Left ventricle myocardium superior (tissue), 1 donor: ENCODE data around the gene DCC. TPM values are rescaled to one million over a fixed set of nuclear protein-coding genes. Genes with fewer than 3 reads are reported as not detected.

Experiments used
- ATAC-seq: fragments of 200-7000 bp; cut with Tn5 transposase; one replicate; pipeline ENCODE4 v1.9.1; 2020; ENCODE audit warnings: mild to moderate bottlenecking, moderate library complexity
- DNase-seq: peaks from one replicate; pipeline ENCODE4 v3.0.0-alpha.2; 2020
- intact Hi-C: fragments of 100-400 bp; cut with micrococcal nuclease; formaldehyde crosslinking; loops from one replicate; pipeline ENCODE4 v1.11.0; 2022
- total RNA-seq: library from RNA; stranded (reverse); fragmentation: NEBNext Ultra II Directional; extraction: Animal tissue kit (Norgen Biotek cat#: 25700); gene quantifications from one replicate; pipeline ENCODE4 v1.2.1, GENCODE V29; 2021
- donor health status: DM: no; HTN: yes; CAD: no; lungs with severe emphysema.

The DCC gene
- total RNA-seq, 1 donor from 2014 or later, result not detected

DNA sequence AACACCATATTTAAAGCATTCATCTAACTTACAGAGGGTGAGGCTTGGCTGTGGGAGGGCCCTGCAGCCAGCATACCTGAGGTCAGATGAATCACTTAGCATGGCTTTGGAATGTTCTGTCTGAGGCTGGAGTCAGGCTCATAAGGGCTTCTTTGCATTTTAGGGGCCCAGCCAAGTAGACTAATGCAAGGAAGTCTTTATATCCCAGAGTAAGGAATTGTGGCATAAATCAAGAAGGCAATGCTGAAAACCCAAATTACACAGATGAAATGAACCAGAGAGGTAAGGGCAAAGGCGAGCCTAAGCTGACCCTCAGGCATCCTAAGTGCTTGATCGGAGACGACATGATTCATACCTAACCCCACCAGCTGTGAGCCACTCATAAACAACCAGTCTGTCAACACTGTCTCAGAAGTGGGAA, 383.6 kb downstream of the DCC start:
- intact Hi-C loops, result no loop called here

GRCh38 chr18:52730972-52731619, 391.1 kb downstream of the DCC start:
- intact Hi-C loops, result no loop called here

More for the DNA sequence above, 383.6 kb downstream of the DCC start:
- no peak for DNase-seq
- ATAC-seq, result no peak

GRCh38 chr18:52738946-52739345, 398.9 kb downstream of the DCC start:
- no peak for DNase-seq
- intact Hi-C loops, result no loop called here
- no peak for ATAC-seq

More at GRCh38 chr18:52730972-52731619, 391.1 kb downstream of the DCC start:
- DNase-seq, result no peak
- ATAC-seq, result no peak

DNA sequence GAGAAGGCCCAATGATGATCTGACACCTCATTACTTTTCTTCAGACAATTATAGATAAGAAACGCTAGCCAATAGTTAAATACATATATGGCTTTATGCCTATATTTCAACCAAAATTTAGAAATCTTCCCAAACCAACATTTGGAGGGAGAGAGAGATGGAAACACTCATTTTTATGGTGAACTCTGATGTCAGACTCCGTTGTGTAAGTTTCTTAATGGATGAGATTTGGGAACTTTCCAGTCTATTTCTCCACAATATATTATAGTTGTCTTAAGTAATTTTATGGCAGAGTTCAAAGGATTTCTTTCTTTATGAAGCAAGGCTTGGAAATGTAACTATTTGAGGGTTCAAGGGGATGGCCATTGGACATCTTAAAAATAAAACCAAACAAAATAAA, 407.0 kb downstream of the DCC start:
- intact Hi-C loops, result no loop called here
- no peak for ATAC-seq
- no peak for DNase-seq

DNA sequence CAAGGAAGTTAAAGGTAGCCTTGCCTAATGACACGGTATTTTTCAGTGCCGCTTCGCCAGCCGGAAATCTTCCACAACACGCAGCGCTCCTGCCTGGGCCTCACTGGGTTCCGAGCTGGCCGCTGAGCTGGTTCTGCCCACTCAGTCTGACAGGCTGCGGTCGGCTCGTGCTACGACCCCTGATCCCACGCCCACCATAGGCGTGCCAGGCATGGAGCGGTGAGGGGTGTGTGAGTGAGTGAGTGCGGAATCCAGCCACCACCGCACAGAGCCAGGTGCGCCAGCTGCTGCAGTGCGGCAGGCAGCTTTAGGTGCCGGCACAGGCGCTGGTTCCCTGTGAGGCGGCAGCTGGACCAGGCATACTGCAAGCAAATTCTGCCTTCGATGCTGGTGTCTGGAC, 407.9 kb downstream of the DCC start:
- ATAC-seq (no peak), DNase-seq (no peak)
- intact Hi-C loops, result no loop called here

DNA sequence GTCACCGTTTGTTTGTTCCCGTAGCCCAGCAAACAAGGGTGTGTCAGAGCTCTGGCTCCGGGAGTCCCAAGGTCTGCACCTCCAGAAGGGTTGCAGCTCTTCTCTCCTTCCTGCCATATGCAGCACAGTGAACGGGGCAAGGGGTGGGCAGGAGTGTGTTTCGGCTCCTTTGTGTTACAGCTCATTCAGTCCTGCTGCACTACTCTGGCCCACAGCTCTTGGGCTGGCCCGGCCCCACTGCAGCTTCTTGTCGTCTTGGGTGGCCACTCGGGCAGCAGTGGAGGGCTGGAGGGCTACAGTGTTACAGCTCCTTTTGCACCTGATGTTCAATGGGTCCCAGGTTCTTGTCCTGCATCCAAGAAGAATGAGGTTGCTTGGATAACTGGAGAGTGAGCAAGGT, 408.3 kb downstream of the DCC start:
- intact Hi-C loops, result no loop called here
- DNase-seq (no peak), ATAC-seq (no peak)

DNA sequence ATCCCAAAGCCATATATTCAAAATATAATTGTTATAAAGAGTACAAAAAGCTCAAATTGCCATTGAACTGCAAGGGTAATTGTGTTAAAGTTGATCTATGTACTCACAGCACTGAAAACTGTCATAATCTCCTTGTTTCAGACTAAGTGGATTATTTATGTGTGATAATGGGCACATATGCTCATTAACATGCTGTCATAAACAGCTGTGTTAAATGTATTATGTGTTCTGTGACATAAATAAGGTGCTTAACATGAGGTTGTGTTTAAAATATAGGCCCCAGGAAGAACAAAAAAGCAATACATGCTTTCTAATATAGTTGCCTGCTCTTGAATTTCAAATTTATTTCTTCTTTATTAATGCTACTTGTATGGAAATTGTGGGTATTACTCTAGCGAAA, 409.5 kb downstream of the DCC start:
- no peak for ATAC-seq
- no peak for DNase-seq
- intact Hi-C loops, result no loop called here

DNA sequence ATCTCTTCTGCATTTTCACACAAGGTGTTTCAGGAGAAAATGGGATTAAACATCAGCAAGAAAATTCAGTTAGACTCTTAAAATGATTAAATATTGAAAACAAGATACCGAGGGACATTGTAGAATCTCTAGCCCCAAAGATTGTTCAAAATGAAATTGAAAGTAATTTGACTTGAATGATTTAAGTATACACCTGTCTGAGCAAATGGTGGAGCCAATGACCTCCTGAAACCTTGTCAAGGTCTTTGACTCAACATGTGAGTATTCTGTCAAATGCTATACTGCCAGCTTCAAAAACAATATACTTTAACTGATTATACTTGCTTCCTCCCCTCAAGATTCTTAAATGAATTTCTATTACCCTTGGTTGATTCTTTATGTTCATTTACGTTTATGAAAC, 411.0 kb downstream of the DCC start:
- ATAC-seq (no peak), DNase-seq (no peak)
- intact Hi-C loops, result no loop called here

DNA sequence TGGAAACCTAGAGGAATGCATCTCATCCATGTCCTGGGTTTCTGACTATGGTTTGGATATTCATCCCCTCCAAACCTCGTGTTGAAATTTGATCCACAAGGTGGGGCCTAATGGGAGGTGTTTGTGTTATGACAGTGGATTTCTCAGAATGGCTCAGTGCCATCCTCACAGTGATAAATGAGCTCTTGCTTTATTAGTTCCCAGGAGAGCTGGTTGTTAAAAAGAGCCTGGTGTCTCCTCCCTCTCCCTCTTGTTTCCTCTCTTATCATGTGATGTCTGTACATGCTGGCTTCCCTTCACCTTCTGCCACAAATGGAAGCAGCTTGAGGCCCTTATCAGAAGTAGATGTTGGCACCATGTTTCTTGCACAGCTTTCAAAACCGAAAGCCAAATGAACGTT, 424.3 kb downstream of the DCC start:
- DNase-seq, result no peak
- no peak for ATAC-seq
- intact Hi-C loops, result no loop called here

DNA sequence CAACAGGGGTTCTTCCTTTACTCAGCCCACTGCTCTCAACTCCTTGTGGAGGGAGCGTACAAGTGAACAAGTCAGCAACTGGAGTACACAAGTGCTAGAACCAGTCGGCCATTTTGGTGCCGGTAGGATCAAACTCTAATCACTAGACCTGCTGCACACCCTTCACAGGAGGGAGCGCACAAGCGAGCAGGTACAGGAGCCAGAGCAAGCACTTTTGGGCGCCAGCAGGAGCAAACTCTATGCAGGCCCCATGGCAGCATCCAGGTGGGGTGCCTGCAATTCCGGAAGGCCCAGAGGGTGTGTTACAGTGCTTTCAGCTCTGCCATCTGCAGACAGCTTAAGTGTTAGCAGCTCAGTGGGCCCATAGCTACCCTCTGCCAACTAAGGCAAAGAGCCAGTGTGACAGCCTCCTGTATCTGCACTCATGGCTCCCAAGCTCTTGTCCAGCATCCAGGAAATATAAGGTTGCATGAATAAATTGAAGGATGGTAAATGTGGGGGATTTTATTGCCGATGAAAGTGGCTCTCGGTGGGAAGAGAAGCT, 426.1 kb downstream of the DCC start:
- DNase-seq (no peak), ATAC-seq (no peak)
- intact Hi-C loops, result no loop called here

GRCh38 chr18:52781113-52781512, 441.1 kb downstream of the DCC start:
- intact Hi-C loops, result no loop called here
- ATAC-seq (no peak), DNase-seq (no peak)

GRCh38 chr18:52791321-52791720, 451.3 kb downstream of the DCC start:
- intact Hi-C loops, result no loop called here

DNA sequence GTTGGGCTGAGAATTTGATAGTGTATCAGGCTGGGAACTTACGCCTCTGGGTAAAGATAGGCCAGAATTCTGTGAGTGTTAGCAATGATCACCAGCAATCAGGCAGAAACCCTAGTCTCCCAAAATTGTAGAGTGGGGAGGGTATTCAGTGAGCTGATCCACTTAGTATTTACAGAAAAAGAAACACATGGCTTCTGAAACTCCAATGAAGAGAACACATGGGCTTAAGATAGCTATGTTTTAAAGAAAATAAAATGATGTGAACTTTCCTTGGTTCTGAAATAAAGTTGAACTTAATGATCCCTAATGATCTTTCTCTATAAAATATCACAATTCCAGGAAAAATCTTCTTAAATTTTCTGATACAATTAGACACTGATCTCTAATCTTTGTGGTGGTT, 472.8 kb downstream of the DCC start:
- DNase-seq (no peak), ATAC-seq (no peak)
- intact Hi-C loops, result no loop called here

More at GRCh38 chr18:52791321-52791720, 451.3 kb downstream of the DCC start:
- DNase-seq (no peak), ATAC-seq (no peak)

GRCh38 chr18:52813635-52814416, 473.8 kb downstream of the DCC start:
- DNase-seq (no peak), ATAC-seq (no peak)
- intact Hi-C loops, result no loop called here

GRCh38 chr18:52815651-52816050, 475.7 kb downstream of the DCC start:
- intact Hi-C loops, result no loop called here
- ATAC-seq, result no peak

DNA sequence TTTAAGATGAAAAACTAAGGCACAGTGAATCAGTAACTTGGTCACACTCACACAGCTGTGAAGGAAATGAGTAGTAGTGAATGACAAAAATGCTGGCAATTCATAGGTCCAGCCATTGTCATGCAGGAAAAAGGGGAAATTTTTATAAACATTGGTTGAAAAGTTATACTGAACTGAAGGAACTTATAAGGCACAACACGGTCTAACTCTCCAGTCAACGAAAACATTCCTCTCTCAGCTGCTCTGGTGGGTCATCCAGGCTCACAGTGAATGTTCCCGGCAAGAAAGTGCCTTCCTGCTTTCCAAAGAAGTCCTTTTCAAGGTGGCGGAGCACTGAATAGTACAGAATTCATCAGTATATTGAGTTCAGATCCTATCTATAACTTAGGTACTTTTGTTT, 476.1 kb downstream of the DCC start:
- intact Hi-C loops, result no loop called here
- no peak for DNase-seq
- ATAC-seq, result no peak

More at GRCh38 chr18:52815651-52816050, 475.7 kb downstream of the DCC start:
- no peak for DNase-seq

GRCh38 chr18:52822160-52822559, 482.2 kb downstream of the DCC start:
- ATAC-seq (no peak), DNase-seq (no peak)
- intact Hi-C loops, result no loop called here

GRCh38 chr18:52824126-52824525, 484.1 kb downstream of the DCC start:
- intact Hi-C loops, result no loop called here
- no peak for DNase-seq
- no peak for ATAC-seq

DNA sequence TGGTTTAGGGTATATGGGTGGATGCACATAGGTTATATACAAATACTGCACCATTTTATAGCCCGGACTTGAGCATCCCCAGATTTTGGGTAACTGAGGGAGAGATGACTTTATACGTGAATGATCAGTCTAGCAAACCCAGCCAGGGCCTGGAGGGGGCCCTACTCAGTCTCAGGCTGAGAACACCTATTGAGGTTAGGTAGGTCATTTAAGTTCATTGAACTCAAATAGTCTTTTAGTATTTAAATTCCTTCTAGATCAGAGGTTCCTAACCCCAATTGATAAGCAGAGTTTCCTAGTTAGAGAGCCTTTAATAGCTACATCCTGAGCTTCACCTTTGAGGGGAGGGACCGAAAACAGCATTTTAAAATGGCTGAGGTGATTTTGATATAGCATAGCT, 487.0 kb downstream of the DCC start:
- ATAC-seq (no peak), DNase-seq (no peak)
- intact Hi-C loops, result no loop called here

GRCh38 chr18:52829320-52829719, 489.3 kb downstream of the DCC start:
- intact Hi-C loops, result no loop called here
- DNase-seq, result no peak

More at GRCh38 chr18:52829320-52829719, 489.3 kb downstream of the DCC start:
- ATAC-seq, result no peak
